Glomerular visceral epithelial cell (primary cell): ENCODE data around the gene CSRNP3.

Source experiments
- DNase-seq: peaks from one replicate; pipeline ENCODE4 v3.0.0-alpha.2; 2016; ENCODE audit errors: extremely low spot score

Gene CSRNP3

DNA sequence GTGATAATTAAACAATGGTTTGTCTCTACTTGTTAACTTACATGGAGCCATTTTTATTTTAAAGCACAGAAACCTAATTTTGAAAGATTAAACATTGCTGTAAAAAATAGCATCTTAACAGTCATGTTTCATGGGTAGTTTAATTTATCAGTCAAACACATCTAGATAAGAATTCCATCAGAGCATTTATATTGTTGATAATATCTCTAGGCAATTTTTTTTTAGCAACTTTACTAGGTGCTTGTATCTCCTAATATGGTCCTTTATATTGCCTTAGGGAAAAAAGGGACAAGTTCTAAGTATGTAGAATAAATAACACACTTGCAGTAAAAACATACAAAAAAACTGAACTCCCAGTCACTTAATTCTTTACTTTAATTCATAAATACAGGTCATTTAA lies 863 bp downstream of the CSRNP3 start:
- DNase-seq, result no peak

DNA sequence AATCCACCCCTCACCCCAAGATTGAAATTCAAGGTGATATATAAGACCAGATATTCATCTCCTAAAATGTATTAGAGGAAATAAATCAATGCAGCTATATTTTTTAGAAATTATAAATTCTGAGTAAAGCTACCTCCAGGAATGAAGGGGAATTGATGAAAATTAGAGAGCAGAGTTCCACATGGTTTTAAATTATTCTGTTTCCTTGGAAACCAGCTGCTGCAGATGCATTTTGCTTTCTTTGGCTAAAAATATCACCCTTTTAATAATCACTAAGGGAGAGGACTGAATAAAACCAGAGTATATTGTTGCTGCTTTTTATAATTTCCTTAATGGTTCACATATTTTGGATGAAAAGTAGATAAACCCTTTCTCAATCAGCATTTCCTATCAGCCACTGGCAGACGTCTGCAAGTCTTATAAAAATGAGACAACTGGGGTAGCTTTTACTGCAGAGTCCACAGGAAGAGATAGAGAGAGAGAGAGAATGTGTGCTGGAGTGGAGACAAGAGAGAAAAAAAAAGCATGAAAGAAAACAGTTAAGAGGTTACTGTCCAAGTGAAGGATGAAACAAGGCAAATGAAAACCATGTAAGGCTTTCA lies 2.0 kb downstream of the CSRNP3 start:
- no peak for DNase-seq

DNA sequence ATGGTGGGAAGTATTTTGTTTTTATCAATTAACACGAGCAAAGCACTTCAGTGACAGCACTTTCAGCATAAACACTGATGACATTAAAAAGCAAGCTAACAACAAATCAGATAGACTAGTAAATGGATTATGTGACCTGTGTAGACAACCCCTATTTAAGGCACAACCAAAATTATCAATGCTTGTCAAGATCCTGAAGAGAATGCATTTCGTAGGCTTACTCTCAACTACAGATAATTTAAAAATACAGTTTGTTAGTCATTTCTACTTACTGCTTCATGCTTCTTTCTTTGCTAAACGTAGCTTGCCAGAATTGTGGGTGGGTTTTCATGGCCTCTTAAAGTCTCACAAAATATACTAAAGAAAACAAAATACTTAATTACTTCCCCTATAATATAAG lies 3.4 kb downstream of the CSRNP3 start:
- DNase-seq, result no peak

DNA sequence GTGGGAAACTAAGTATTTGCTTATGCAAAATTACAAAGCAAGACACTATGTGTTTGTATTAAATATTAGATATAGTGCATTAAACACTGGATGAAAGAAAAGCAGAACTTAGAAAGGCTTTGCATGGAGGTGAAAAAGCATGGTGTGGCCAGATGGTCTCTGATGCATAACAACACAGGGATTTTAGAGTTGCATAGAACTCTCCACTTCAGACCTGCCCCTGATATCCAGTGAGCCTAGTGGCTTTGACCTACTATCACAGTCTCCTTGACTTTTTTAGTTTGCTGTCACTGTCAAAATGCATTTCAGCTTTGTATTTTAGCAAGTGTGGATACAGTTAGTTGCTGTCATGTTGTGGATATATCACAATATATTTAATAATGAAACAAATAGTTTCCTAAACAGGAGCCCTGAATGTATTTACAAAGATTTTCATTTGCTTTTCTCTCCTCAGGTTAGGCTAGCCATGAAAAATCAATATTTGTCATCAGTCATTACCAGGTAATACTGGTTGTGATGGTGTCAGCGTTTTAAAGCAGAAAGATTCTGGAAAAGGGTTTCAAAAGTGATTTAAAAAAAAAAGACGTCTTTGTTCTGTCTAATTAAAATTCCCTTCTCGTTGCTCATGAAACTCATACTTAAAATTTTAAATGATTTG lies 5.2 kb downstream of the CSRNP3 start:
- DNase-seq, result no peak

DNA sequence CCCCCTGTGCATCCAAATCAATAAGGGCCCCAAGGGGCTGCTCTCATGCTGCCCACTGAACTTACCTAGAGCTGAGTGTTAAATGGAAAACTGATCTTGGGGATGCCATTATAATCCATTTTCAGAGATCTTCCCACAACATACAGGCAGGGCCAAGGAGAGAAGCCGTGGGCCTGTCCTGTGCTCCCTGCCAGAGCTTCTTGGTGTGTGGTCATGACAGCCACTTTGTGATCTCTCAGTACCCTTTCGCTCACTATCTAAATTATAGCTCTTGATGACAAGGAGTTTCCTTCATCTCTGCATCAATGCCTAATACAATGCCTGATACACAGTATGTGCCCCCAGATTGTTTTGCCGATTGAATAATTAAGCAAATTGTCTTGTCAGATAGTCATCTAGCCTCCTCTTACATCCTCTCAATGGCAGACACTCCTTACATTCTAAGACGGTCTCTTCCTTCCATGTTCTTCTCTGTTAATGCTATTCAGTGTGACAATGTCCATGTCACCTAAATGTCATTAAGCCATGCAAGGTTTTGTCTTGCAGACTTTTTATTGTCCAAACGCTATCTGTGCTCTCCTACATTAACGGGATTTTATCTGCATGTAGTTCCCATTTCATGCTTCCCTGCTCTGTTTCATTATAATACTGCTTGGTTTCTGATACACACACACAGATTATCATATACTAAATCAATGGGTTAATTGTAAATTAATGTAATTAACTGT lies 5.9 kb downstream of the CSRNP3 start:
- DNase-seq, result no peak

DNA sequence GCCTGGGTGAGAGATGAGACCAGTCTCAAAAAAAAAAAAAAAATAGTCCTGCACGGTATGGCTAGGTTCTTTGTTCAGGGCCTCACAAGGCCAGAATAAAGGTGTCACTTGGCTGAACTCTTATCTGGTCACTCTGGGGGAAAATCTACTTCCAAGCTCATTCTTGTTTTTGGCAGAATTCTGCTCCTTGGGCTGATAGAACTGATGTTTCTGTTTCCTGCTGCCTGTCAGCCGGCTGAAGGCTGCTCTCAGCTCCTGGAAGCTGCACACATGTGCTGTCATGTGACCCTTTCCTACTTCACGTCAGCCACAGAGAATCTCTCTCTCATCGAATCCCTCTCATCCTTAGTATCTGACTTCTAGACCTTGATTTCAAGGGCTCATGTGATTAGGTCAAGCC lies 10.4 kb downstream of the CSRNP3 start:
- DNase-seq, result no peak

DNA sequence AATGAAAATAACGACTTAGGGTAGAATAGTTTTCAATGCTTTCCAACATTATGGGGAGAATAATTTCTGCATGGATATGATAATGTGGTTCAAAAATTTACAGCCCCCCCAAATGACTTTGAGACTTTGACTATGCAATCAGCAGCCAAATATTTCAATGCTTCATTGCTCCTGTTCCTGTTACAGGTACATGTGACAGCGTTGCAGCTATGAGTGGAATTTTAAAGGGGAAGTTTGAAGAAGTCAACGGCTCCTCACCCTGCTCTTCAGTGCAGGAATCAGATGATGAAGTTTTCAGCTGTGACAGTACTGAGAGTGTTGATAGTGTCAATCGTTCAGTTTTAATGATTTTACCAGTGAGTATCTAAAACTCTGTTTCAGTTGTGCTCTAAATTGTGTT lies 25.1 kb downstream of the CSRNP3 start:
- DNase-seq, result no peak

DNA sequence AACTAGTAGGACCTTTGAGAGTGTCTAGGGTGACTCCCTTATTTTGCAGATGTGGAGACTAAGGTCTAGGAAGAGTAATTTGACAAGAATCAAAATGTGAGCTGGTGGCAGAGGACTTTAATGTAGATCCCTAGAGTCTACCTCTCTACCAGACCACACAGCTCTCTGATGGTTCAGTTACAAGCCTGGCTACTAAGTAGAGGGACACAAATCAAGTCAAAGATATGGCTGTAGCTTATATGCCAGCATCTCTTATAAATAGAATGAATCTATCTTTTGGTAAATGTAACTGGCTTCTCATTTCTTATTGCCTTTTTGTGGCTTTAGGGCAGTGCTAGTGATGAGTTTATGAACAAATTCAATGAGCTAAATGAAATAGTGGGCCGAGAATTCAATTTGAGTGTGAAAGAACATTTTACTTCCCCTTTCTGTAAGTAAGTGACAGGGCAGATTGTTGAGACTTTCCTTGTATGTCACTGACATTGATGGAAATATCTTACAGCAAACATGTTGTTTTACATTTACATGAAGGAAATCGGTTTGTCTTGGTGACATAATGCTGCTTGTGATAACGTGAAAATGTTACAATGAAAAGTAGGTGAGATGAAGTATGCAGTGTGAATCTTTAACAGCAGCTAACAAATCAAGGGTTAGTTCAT lies 28.3 kb downstream of the CSRNP3 start:
- no peak for DNase-seq

DNA sequence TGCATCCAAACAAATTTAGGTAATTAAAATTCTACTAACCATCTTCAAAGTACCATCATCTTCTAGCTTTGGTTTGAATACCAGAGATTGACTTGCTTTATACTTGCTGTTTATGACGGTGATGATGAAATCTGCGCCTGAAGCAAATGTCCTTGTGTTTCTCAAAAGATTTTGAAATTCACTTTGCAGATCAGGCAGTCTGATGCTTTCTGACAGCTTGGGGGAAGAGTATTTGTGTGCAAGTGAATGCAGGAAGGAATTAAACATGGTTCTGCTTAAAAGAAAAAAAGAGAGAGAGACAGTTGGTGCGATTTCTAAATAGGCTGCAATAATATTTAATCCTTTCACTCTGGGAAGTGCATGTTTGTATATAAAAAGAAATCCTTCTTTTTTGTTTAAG lies 29.6 kb downstream of the CSRNP3 start:
- no peak for DNase-seq

DNA sequence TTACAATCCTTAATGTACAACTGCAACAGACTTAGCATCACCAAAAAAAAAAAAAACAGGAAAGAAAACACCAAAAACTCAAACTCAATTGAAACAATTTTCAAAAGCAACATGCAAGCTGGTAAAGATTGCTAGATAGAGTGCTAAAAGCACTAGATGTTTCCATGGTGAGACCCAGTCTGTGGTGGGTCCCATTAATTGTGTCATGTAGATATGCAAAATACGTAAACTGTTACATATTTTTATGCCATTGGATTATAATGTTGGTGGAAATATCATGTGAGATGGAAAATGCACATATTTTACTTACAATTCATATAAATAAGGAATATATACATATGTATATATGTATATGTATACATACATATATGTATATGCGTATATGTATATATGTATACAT lies 30.5 kb downstream of the CSRNP3 start:
- no peak for DNase-seq

DNA sequence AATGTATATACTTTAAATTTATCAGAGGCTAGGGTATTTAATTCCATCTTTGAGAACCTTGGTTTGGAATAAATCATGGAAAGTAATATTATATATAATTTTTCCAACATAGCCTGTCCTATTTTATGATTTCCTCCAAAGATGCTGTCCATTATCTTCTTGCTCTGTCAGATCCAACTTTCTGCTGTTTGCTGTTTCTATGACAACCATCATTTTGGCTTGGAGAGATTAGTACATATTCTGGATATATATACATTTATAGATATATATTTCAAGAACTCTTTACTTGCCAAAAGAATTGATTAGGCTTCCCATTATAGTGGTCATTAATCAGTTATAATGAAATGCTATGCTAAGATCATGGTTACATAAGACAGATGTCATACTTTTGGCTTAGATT lies 31.3 kb downstream of the CSRNP3 start:
- no peak for DNase-seq

DNA sequence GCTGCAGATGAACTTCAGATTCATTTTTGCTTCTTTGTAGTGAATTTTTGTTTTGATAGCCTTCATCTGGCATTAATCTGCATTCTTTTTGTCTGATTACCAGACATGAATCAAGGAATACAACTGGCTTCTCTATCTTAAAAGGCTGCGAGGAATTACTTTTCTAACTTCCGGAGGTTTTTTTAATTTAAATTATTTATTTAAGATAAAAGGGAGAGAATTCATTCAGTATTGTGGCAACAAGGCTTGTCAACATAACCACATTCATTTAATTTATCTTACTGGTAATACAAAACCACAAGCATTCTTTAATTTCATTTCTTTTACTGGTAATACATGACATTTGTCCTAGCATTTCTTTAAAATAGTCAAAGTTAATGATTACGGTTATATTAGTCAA lies 36.0 kb downstream of the CSRNP3 start:
- DNase-seq, result no peak

DNA sequence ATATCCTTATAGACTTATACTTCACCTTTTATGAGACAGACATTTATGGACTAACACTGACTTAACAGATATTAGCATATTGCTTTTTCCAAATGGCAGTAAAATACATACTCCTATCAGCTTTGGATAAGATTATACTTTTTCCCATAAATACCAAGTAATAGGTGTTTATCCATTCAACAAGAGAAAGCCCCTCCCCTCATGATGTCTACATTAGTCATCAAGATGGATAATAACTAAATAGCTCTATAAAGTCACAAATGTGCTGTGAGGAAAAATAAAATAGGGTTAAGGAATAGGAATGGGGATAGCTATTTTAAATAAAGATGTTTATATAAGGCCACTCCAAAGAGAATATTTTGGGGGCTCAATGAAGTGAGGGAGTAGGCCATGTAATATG lies 39.4 kb downstream of the CSRNP3 start:
- DNase-seq, result no peak

DNA sequence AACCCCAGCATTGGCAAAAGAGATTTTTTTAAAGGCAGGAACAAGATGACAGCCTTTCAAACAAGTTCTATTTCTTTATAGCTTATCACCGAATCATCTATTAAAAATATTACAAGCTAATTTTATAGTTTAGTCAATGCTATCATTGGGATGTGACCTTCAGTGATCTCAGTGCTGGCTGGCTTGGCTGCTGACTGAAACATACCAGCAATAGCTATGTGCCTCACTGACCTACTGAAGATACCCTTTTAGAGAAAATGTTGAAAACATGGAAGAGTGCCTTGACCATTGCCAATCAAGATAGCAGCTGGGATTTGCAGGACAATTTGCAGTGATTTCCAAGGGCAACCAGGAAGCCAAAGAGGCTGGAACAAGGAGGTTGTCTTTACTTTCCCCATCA lies 44.0 kb downstream of the CSRNP3 start:
- DNase-seq, result no peak

DNA sequence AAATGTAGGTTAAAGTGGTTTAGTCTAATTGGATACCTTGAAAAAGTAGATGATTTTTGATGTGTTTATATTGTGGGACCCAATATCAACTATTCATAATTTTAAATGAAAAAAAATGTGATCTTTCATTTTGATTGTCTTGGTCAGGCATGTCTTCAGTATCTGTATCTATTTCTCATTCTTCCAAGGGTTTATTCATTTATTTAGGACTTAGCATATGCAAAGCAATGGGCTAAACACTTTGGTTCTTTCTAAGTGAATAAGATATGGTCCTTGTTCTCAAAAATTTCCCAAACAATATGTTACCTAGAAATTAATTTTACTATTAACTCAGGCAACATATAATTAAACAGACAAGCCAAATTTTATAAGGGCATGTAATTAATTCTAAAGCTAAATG lies 49.1 kb downstream of the CSRNP3 start:
- no peak for DNase-seq

DNA sequence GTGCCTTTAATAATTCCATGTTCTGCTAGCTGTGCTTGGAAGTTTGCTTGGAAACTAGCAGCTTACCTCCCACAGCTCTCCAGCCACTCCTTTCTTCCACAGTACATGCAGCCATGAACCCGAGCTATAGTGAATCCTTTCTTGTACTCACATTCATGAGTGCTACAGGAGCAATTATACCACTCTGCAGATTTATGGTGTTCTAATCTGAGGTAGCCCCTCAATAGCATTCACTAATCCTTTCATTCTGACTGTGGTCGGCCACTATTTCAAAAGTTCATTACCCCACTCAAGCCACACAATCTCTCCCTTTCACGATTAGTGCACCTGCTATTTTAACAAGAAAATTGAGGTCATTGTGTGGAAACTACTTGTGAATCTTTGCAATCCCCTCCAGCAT lies 53.2 kb downstream of the CSRNP3 start:
- DNase-seq, result no peak

DNA sequence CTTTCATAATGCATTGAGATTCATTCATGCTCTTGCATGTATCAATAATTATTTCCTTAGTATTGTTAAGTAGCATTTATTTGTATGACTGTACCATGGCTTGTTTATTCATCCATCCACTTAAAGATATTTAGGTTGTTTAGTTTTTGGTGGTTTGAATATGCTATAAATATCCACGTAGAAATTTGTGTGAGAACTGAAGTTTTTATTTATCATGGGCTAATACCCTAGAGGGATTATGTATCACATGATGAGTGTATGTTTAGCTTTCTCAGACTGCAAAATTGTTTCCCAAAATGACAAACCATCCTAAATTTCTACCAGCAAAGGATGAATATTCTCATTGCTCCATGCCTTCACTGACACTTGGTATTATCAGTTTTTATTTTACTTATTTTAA lies 55.2 kb downstream of the CSRNP3 start:
- no peak for DNase-seq

DNA sequence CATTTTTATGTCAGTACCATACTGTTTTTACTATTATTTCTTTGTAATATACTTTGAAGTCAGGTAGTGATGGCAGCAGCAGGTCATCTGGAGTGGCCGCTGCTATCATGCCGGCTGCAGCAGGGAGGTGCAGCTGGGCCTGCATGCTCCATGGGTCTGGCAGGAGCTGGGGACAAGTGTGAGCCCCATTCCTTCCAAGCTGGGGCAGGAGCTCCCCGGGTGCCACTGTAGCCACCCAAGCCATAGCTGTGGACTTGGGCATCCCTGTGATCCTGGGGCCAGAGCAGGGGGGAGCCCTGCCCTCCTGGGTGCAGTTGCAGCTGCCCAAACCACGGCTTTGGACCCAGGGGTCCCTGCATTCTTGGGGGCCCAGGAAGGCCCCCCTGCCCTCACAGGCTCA lies 59.2 kb downstream of the CSRNP3 start:
- no peak for DNase-seq

DNA sequence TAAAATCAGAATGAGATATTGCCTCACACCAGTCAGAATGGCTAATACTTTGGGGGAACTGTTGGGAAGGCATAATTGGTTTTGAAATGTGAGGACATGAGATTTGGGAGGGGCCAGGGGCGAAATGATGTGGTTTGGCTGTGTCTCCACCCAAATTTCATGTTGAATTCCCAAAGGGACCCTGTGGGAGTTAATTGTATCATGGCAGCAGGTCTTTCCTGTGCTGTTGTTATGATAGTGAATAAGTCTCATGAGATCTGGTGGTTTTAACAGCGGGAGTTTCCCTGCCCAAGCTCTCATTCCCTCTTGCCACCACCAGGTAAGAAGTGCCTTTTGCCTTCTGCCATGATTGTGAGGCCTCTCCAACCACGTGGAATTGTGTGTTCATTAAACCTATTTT lies 59.6 kb downstream of the CSRNP3 start:
- DNase-seq, result no peak

DNA sequence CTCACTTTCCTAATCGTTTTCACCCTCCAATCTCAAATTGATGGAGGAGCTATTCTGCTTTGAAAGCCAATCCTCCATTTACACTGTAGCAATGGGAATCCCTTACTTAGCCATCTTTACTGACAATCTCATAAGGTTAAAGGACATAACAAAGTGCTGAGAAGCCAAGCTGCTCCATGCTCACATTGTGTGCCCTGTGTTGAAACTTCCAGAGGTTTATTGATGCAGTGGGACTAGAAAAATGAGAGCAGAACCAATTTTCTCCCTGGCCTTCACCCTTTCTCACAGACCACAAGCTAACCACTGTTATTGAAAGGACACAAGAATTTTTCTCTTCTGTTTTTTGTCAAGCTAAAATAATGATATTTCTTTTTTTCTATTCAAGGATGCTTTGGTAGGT lies 63.8 kb downstream of the CSRNP3 start:
- DNase-seq, result no peak

DNA sequence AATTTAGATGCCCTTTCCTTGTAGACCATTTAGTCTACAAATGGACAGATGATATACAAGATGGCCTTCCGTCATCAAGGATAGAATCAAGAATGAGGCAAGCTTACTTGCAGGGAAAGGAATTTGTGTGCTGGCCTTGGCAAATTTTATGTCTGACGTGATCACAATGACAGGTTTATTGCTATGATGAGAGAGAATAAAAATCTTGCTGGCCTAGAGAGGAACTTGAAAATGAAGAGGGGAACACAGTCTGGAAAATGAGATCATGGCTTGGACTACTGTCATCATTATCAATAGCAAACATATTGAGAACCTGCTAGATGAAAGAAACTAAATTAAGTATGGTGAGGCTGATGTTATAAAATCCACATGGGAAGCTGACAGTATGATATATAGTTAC lies 66.0 kb downstream of the CSRNP3 start:
- DNase-seq, result no peak

DNA sequence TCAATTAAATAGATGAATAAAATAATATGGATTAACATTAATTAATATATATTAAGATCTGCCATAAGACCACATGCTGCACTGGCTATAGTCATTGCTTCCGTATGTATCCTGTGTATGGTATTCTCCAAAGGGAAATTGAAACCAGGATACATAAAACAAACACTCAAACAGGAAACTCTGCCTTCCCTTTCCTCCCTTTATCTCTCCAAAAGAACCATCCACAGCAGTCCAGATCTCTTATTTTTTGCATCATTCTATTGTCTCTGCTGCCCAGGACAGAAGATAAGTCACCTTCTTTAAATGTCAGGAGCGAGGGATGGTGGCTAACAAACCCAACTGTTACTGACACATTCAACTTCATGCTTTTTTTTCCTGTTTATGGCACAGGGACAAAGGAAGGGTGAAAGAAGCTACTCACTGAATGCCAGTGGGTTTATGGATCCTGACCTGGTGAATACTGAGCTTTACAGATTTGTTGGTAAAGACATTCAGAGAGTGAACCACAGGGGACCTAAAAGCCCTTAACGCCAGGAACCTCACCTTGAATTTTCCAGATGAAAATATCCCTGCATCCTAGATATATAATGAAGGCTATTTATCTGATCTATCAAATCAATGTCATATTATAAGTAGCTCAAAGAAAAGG lies 67.5 kb downstream of the CSRNP3 start:
- DNase-seq, result no peak
